ENCODE results near the gene HHEX.

DNA sequence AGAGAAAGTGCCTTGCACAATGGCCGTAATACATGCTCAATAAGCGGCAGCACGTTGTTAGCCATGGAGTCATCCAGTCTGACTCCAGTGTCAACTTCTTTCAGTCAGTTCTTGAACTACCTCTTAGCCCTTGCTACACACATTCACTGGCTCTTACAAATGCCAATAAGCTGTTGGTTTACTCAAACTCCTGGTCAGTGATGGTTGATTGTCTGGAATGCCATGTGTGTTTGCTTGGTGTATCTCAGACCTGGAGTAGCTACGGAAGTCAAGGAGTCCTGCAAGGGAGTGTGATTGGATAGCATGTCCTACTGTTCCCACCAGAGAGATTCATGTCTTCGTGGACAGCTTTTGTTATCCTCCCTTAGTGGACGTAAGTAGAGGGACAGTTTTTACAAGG is 37.4 kb downstream of the HHEX start:
- TF ChIP-seq, protein P1, sequence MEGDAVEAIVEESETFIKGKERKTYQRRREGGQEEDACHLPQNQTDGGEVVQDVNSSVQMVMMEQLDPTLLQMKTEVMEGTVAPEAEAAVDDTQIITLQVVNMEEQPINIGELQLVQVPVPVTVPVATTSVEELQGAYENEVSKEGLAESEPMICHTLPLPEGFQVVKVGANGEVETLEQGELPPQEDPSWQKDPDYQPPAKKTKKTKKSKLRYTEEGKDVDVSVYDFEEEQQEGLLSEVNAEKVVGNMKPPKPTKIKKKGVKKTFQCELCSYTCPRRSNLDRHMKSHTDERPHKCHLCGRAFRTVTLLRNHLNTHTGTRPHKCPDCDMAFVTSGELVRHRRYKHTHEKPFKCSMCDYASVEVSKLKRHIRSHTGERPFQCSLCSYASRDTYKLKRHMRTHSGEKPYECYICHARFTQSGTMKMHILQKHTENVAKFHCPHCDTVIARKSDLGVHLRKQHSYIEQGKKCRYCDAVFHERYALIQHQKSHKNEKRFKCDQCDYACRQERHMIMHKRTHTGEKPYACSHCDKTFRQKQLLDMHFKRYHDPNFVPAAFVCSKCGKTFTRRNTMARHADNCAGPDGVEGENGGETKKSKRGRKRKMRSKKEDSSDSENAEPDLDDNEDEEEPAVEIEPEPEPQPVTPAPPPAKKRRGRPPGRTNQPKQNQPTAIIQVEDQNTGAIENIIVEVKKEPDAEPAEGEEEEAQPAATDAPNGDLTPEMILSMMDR (IDR thresholded peaks at IDR 0.05) = no peak
- no peak for TF ChIP-seq POLR2A (IDR thresholded peaks at IDR 0.05)
- no peak for TF ChIP-seq POLR2AphosphoS5 (IDR thresholded peaks at IDR 0.05)
- TF ChIP-seq EP300 (IDR thresholded peaks at IDR 0.05) = no peak
